Measurements from ENCODE around the gene NAT14. TPM values are rescaled to one million over a fixed set of nuclear protein-coding genes. Genes with fewer than 3 reads are reported as not detected.

The NAT14 gene
- total RNA-seq, 1 experiment from 2014 or later: 87.7 TPM

- TF ChIP-seq AR (CRISPR knock-in tag; IDR thresholded peaks at IDR 0.05) (no peak), ZNF425 (CRISPR knock-in tag; conservative IDR thresholded peaks at IDR 0.05) (no peak), ESRRA (CRISPR knock-in tag; IDR thresholded peaks at IDR 0.05; ENCODE audit: borderline replicate concordance) (no peak)
Measured at GRCh38 chr19:55459551-55459949, 25.4 kb upstream of the NAT14 start (continued).

DNA sequence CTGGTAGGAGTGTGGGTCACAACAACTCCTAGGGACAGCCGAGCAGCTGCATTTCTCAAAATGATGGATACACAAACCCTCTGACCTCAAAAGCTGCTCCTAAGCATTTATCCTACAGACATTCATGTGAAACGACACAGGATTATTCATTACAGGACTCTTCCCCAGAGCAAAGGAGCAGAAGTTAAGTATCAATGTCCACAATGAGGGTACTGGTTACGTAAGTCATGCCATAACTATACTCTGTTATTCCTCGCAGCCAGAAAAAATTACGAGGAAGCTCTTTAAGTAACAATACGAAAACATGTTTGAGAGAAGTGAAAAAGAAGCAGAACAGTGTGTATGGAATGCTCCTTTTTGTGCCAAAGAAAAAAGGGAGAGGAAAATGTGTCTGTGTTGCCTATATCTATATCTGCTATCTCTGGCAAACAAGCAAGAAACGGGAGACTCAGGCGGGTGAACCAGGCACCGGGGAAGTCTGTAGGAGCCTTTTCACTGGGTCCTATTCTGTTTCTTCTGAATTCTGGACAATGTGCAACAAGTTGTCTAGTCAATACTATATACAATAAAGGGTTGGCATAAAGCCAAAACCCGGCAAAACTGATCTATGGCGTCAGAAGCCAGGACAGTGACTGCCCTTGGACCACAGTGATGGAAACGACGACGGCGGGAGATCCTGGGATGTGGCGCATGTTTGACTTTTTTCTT, 24.9 kb upstream of the NAT14 start:
- TF ChIP-seq GABPB1 (CRISPR knock-in tag; IDR thresholded peaks at IDR 0.05): 0 out of 2 replicates have a peak, but pooled peaks have one; percentile 18
- no peak for TF ChIP-seq ZNF281 (CRISPR knock-in tag; IDR thresholded peaks at IDR 0.05)
- DNase-seq (ENCODE audit: low spot score) (no peak), ATAC-seq (no peak)
- ChIA-PET CTCF (interaction anchor here (0.7 to 2.7 kb wide), 3 partner anchors 8 to 299 kb away, joined by 3 to 19 read pairs (median 4); no protein-coding TSS in a partner anchor), POLR2A (no interaction called here)
- peaks cover 8% of the 10 kb centered on the region for H3K27me3 Mint-ChIP-seq (ENCODE audit: low read depth)
- H3K36me3 Mint-ChIP-seq: peaks cover 8% of the 10 kb centered on the region; the same call in 1 of the 2 replicates
- H3K4me3 Mint-ChIP-seq: peak overlapping the region; percentile 84
- H3K9me3 Mint-ChIP-seq: no peaks in the 10 kb centered on the region
- H3K27ac Mint-ChIP-seq: no peak overlapping the region
- H3K4me1 Mint-ChIP-seq: peaks cover 37% of the 10 kb centered on the region

DNA sequence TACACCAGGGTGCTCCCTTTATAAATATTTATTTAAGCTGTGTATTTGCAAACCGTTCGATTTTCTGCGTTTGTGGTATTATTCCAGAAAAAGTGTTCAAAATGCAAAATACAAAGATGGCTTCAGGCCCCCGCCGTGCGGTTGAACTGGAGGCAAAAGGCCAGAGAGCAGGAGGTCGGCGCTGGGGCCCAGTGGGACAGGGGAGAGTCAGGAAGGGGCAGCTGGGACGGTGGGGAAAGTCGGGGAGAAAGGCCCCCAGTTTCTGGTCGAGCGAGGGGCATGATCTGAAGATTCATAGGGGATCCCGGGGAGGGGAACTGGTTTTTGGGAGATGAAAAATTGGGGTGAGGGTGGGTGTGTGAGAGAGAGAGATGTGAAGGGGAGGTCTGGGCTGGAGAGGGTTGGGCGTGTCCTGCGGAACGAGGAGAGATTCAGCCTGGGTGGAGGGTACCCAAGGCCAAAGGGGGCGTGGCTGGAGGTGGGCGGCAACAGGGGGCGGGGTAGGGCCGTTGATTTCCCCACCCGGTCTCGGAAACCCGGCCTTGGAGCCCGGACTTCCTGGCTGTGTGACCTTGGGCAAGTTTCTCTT, 24.2 kb upstream of the NAT14 start:
- Mint-ChIP-seq H3K4me3 (peak overlapping the region; percentile 84), H3K4me1 (peaks cover 40% of the 10 kb centered on the region), H3K9me3 (no peaks in the 10 kb centered on the region), H3K27me3 (ENCODE audit: low read depth) (peaks cover 13% of the 10 kb centered on the region), H3K27ac (peak overlapping the region; percentile 93), H3K36me3 (peaks cover 8% of the 10 kb centered on the region; the same call in 1 of the 2 replicates)
- peak; percentile 97 for DNase-seq (ENCODE audit: low spot score)
- POLR2A ChIA-PET: no interaction called here
- peak; percentile 56 for ATAC-seq
- CTCF ChIA-PET: interaction anchor here (2.7 kb wide), 1 partner anchor 44 kb away, joined by 19 read pairs; no protein-coding TSS in a partner anchor
- TF ChIP-seq ELF4 (CRISPR knock-in tag; IDR thresholded peaks at IDR 0.05; ENCODE audit: low read depth) (no peak), AR (CRISPR knock-in tag; IDR thresholded peaks at IDR 0.05) (no peak), HMGA2 (CRISPR knock-in tag; IDR thresholded peaks at IDR 0.05) (no peak), SP1 (CRISPR knock-in tag; conservative IDR thresholded peaks at IDR 0.05) (no peak), ZNF671 (CRISPR knock-in tag; IDR thresholded peaks at IDR 0.05) (no peak), ZSCAN18 (CRISPR knock-in tag; IDR thresholded peaks at IDR 0.05) (no peak), ZNF219 (CRISPR knock-in tag; IDR thresholded peaks at IDR 0.05; ENCODE audit: borderline replicate concordance) (no peak), EMX1 (CRISPR knock-in tag; IDR thresholded peaks at IDR 0.05) (no peak), CBFB (CRISPR knock-in tag; IDR thresholded peaks at IDR 0.05; ENCODE audit: low read depth) (no peak), TP53 (CRISPR knock-in tag; IDR thresholded peaks at IDR 0.05) (no peak), MYBL2 (CRISPR knock-in tag; IDR thresholded peaks at IDR 0.05) (no peak)
- TF ChIP-seq, protein P1, sequence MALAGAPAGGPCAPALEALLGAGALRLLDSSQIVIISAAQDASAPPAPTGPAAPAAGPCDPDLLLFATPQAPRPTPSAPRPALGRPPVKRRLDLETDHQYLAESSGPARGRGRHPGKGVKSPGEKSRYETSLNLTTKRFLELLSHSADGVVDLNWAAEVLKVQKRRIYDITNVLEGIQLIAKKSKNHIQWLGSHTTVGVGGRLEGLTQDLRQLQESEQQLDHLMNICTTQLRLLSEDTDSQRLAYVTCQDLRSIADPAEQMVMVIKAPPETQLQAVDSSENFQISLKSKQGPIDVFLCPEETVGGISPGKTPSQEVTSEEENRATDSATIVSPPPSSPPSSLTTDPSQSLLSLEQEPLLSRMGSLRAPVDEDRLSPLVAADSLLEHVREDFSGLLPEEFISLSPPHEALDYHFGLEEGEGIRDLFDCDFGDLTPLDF (CRISPR knock-in tag; IDR thresholded peaks at IDR 0.05): no peak
- TF ChIP-seq, protein P2, sequence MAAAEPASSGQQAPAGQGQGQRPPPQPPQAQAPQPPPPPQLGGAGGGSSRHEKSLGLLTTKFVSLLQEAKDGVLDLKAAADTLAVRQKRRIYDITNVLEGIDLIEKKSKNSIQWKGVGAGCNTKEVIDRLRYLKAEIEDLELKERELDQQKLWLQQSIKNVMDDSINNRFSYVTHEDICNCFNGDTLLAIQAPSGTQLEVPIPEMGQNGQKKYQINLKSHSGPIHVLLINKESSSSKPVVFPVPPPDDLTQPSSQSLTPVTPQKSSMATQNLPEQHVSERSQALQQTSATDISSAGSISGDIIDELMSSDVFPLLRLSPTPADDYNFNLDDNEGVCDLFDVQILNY (CRISPR knock-in tag; IDR thresholded peaks at IDR 0.05): no peak
